Keratinocyte (primary cell): ENCODE results near the gene ATMIN. TPM values are rescaled to one million over a fixed set of nuclear protein-coding genes. Genes with fewer than 3 reads are reported as not detected.
A peak's percentile ranks its signal among the peaks of the same experiment; 100 is the strongest.

ENCODE experiments used
- DNase-seq: peaks from one replicate; pipeline ENCODE4 v3.0.0-alpha.2; 2011; ENCODE audit warnings: low read depth, missing footprints, low spot score
- FAIRE-seq: peaks from 2 replicates; lab custom pipeline; 2011; peaks lifted over from hg19 to GRCh38; lab: Jason Lieb, UNC
- H2AFZ ChIP-seq: 2 replicates; pipeline ENCODE4 v1.6.0; 2012; ENCODE audit warnings: low read length, control low read depth, inconsistent platforms; ENCODE audit not compliant: control insufficient read depth
- H3K27ac ChIP-seq: 2 replicates; pipeline ENCODE4 v1.5.1; 2011; ENCODE audit warnings: low read length; ENCODE audit not compliant: control insufficient read depth, insufficient read depth
- H3K27me3 ChIP-seq: 3 replicates; pipeline ENCODE4 v1.6.0; 2011; ENCODE audit warnings: low read length; ENCODE audit not compliant: control insufficient read depth, insufficient read depth; ENCODE audit errors: extremely low read depth
- H3K36me3 ChIP-seq, 2 experiments: 2 replicates in 1 of 2; 3 replicates in 1 of 2; pipeline ENCODE4 v1.5.1; 2011; ENCODE audit warnings: low read length in 2 of 2, mild to moderate bottlenecking in 1 of 2; ENCODE audit not compliant: control insufficient read depth in 2 of 2, insufficient read depth in 2 of 2; ENCODE audit errors: extremely low read depth in 1 of 2
- H3K4me1 ChIP-seq: 3 replicates; pipeline ENCODE4 v1.5.1; 2011; ENCODE audit warnings: low read length; ENCODE audit not compliant: control insufficient read depth, insufficient read depth; ENCODE audit errors: extremely low read depth
- H3K4me2 ChIP-seq: 3 replicates; pipeline ENCODE4 v1.6.0; 2011; ENCODE audit warnings: low read depth, low read length; ENCODE audit not compliant: control insufficient read depth, insufficient read depth; ENCODE audit errors: extremely low read depth
- H3K4me3 ChIP-seq, 3 experiments: fragments of 200-600 bp in 1 of 3; sonication (generic) in 1 of 3; 2 replicates in 2 of 3; 3 replicates in 1 of 3; pipeline ENCODE4 v1.5.1; 2011 to 2016; ENCODE audit warnings: low read length in 3 of 3, mild to moderate bottlenecking in 3 of 3, control low read depth in 2 of 3, inconsistent platforms in 1 of 3, low read depth in 1 of 3, mixed read lengths in 1 of 3, mixed run types in 1 of 3, moderate library complexity in 1 of 3; ENCODE audit not compliant: control insufficient read depth in 2 of 3, insufficient read depth in 2 of 3; ENCODE audit errors: extremely low read depth in 1 of 3
- H3K79me2 ChIP-seq: 2 replicates; pipeline ENCODE4 v1.6.0; 2012; ENCODE audit warnings: low read length; ENCODE audit not compliant: control insufficient read depth, insufficient read depth
- H3K9ac ChIP-seq: 3 replicates; pipeline ENCODE4 v1.6.0; 2011; ENCODE audit warnings: low read length; ENCODE audit not compliant: control insufficient read depth, insufficient read depth; ENCODE audit errors: extremely low read depth
- H3K9me1 ChIP-seq: 3 replicates; pipeline ENCODE4 v1.6.0; 2011; ENCODE audit warnings: low read length; ENCODE audit not compliant: control insufficient read depth, insufficient read depth; ENCODE audit errors: extremely low read depth
- H3K9me3 ChIP-seq: 2 replicates; pipeline ENCODE4 v1.5.1; 2012; ENCODE audit warnings: low read depth, low read length; ENCODE audit not compliant: control insufficient read depth
- H4K20me1 ChIP-seq: 3 replicates; pipeline ENCODE4 v1.6.0; 2011; ENCODE audit warnings: low read length; ENCODE audit not compliant: control insufficient read depth, insufficient read depth; ENCODE audit errors: extremely low read depth
- EZH2 ChIP-seq: IDR thresholded peaks from one replicate; pipeline ENCODE4 v1.6.1; 2012; ENCODE audit warnings: inconsistent platforms, mild to moderate bottlenecking, low read length, moderate library complexity
- dilution Hi-C: fragments of 300-500 bp; cut with MboI; formaldehyde crosslinking; loops from one replicate; pipeline ENCODE4 v1.7.0; 2020; ENCODE audit warnings: low sequenced_read_pairs; ENCODE audit not compliant: extremely low pct_ligation_motif_present
- polyA plus RNA-seq, 5 experiments: library from polyadenylated mRNA; depleted of rRNA in 3 of 5; stranded (reverse) in 3 of 5; stranded (forward) in 1 of 5; unstranded in 1 of 5; fragments of >200 nt; gene quantifications; 1 replicate in 1 of 5; 2 replicates in 3 of 5; 3 replicates in 1 of 5; pipeline versions ENCODE4 v1.2.1 to v1.2.3, GENCODE V29; 2011 to 2012; ENCODE audit warnings: missing spikeins in 2 of 5, low read depth in 1 of 5, low replicate concordance in 1 of 5
- small RNA-seq, 3 experiments: library from RNA; depleted of rRNA; stranded (forward); fragments of <200 nt; gene quantifications; one replicate each; pipeline ENCODE3, GENCODE V24; 2012; ENCODE audit warnings: low read depth in 3 of 3, low replicate concordance in 1 of 3; ENCODE audit not compliant: insufficient read length in 3 of 3
- TF ChIP-seq, protein P1 (sequence below), 3 experiments: IDR thresholded peaks in 1 of 3; conservative IDR thresholded peaks in 1 of 3; optimal IDR thresholded peaks in 1 of 3; 2 replicates in 2 of 3; 3 replicates in 1 of 3; pipeline versions ENCODE3 to v1.5.1; 2011; ENCODE audit warnings: low read length in 3 of 3, mild to moderate bottlenecking in 3 of 3, moderate library complexity in 2 of 3, control low read depth in 1 of 3, inconsistent platforms in 1 of 3; ENCODE audit not compliant: insufficient read depth in 2 of 3; ENCODE audit errors: extremely low read depth in 1 of 3

Gene ATMIN
- polyA plus RNA-seq, 1 donor (not counting 4 experiments of a cell fraction or from before 2014, with no cell fraction given) = 31.2 TPM

DNA sequence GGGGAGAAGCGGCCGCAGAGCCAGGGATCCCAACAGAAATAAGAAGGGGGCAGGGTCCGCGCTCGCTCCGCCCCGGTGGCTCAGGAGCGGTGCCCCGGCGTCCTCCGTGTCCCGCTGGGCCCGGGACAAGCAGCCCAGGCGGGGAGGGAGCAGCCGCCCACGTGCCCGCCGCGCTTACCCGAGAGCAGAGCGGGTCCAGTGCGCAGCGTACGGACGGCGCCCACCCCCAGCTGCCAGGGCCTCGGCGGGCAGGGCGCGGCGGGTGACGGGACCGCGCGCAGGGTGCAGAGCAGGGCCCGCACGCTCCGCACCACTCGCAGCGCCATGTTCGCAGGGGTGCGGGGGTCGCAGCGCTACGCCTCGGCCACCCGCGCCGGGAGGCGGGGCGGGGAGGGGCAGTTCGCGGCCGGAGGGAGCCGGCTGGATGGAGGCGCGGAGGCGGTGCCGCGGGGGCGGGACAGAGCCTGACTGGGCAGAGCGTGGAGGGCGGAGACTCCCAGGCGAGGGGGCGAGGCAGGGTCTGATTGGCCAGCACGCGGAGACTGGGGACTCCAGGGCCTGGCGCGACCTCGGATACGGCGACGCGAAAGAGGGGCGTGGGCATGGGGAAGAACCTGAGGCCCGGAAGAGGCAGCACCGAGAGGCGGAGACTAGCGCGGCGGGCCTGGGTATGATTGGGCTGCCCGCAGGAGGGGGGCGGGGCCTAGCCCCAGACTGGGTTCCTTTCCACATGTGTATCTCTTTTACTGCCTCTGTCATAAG lies 60.5 kb downstream of the ATMIN start, which contains the start of gene GCSH:
Gene GCSH (minus strand): TSS at position 443 of the 762 bp plus-strand sequence. CDS start 117 bp downstream, at position 326.
- Histone ChIP-seq H3K9ac (peak within 1 kb of the TSS; percentile 83), H3K9me1 (no peaks in the 10 kb centered on the region), H4K20me1 (no peaks in the 10 kb centered on the region), H3K27me3 (no peaks in the 10 kb centered on the region), H3K36me3 (no peaks in the 10 kb centered on the region), H3K4me1 (peaks cover 10% of the 10 kb centered on the region), H3K4me3 (peak within 1 kb of the TSS; percentile 78 to 85 (median 82)), H3K4me2 (peak within 1 kb of the TSS; percentile 91), H3K27ac (peak within 1 kb of the TSS; percentile 76), H2AFZ (peak within 1 kb of the TSS; percentile 87), H3K79me2 (peaks cover 40% of the 10 kb centered on the region), H3K9me3 (no peaks in the 10 kb centered on the region)
- FAIRE-seq (no peak), DNase-seq (peak; percentile 88)
- dilution Hi-C loops = no loop called here
- TF ChIP-seq, protein P1, sequence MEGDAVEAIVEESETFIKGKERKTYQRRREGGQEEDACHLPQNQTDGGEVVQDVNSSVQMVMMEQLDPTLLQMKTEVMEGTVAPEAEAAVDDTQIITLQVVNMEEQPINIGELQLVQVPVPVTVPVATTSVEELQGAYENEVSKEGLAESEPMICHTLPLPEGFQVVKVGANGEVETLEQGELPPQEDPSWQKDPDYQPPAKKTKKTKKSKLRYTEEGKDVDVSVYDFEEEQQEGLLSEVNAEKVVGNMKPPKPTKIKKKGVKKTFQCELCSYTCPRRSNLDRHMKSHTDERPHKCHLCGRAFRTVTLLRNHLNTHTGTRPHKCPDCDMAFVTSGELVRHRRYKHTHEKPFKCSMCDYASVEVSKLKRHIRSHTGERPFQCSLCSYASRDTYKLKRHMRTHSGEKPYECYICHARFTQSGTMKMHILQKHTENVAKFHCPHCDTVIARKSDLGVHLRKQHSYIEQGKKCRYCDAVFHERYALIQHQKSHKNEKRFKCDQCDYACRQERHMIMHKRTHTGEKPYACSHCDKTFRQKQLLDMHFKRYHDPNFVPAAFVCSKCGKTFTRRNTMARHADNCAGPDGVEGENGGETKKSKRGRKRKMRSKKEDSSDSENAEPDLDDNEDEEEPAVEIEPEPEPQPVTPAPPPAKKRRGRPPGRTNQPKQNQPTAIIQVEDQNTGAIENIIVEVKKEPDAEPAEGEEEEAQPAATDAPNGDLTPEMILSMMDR (optimal IDR thresholded peaks at IDR 0.05 in 1 of 3, IDR thresholded peaks at IDR 0.05 in 1 of 3, conservative IDR thresholded peaks at IDR 0.05 in 1 of 3; ENCODE audit: extremely low read depth in 1 of 3, insufficient read depth in 2 of 3, low read length in 3 of 3) = no peak
- TF ChIP-seq EZH2 = no peak

DNA sequence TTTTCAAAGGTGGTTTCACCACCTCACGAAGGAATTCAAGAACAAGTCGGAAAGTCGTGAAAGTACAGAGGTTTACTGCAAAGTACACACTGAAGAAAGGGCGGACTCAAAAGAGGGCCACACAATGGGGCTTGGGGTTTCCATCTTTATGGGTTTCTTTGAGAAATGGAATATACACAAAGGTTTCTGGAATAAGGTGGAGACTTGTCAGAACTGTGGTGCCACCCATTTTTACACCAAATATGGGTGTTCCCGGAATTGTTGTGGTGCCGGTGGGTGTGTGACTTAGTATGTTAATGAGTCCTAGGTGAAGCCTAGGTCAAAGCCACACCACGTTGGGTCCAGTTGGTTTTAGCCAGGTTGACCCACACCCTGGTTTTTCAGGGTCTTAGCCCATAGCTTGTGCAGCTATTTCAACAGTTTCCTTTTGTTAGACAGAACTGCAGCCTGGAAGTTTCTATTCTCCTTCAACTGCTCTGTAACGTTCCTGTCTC lies 61.1 kb downstream of the ATMIN start:
- no peaks in the 10 kb centered on the region for H3K36me3 ChIP-seq
- no peak for FAIRE-seq
- TF ChIP-seq EZH2 = no peak
- TF ChIP-seq, protein P1 (optimal IDR thresholded peaks at IDR 0.05 in 1 of 3, IDR thresholded peaks at IDR 0.05 in 1 of 3, conservative IDR thresholded peaks at IDR 0.05 in 1 of 3; ENCODE audit: extremely low read depth in 1 of 3, insufficient read depth in 2 of 3, low read length in 3 of 3) = no peak
- peak overlapping the region; percentile 91 for H3K4me2 ChIP-seq
- H3K4me1 ChIP-seq = peaks cover 10% of the 10 kb centered on the region
- peak overlapping the region; percentile 87 for H2AFZ ChIP-seq
- no peak for DNase-seq
- H3K79me2 ChIP-seq = peaks cover 35% of the 10 kb centered on the region
- H3K27ac ChIP-seq = peak overlapping the region; percentile 61
- peak overlapping the region; percentile 6 to 61 (median 23) for H3K4me3 ChIP-seq
- H3K27me3 ChIP-seq = no peaks in the 10 kb centered on the region
- dilution Hi-C loops = no loop called here
- H4K20me1 ChIP-seq = no peaks in the 10 kb centered on the region
- H3K9ac ChIP-seq = peak overlapping the region; percentile 35
- H3K9me3 ChIP-seq = no peaks in the 10 kb centered on the region
- no peaks in the 10 kb centered on the region for H3K9me1 ChIP-seq

Small RNA genes lying within 50 kb of the gene (small RNA-seq; reads per million reads assigned to genes)
- 0 reads per million in 3 experiments for gene AC092718.3

Other genes starting within 250 kb of the ATMIN start
- gene CDYL2, start 231.2 kb upstream of the ATMIN start, polyA plus RNA-seq = 1.6 to 2.0 TPM (median 1.9 TPM) in 3 replicates
- 82.4 to 92.2 TPM (median 91.8 TPM) in 3 replicates for gene CMC2, start 29.0 kb upstream of the ATMIN start, polyA plus RNA-seq
- 9.3 to 40.9 TPM (median 29.2 TPM) in 3 replicates for gene CENPN, start 28.6 kb upstream of the ATMIN start, polyA plus RNA-seq
- gene C16orf46, start 41.4 kb downstream of the ATMIN start, polyA plus RNA-seq = 0.18 to 0.80 TPM (median 0.30 TPM) in 3 replicates
- 20.1 to 67.7 TPM (median 35.3 TPM) in 3 replicates for gene GCSH, start 60.6 kb downstream of the ATMIN start, polyA plus RNA-seq
- 0.04 to 0.08 TPM (median 0.07 TPM) in 3 replicates for gene BCO1, start 202.8 kb downstream of the ATMIN start, polyA plus RNA-seq